ENCODE measurements around the gene ENKUR. TPM values are rescaled to one million over a fixed set of nuclear protein-coding genes. Genes with fewer than 3 reads are reported as not detected.

ENKUR gene
- total RNA-seq, 2 experiments from 2014 or later: not detected

DNA sequence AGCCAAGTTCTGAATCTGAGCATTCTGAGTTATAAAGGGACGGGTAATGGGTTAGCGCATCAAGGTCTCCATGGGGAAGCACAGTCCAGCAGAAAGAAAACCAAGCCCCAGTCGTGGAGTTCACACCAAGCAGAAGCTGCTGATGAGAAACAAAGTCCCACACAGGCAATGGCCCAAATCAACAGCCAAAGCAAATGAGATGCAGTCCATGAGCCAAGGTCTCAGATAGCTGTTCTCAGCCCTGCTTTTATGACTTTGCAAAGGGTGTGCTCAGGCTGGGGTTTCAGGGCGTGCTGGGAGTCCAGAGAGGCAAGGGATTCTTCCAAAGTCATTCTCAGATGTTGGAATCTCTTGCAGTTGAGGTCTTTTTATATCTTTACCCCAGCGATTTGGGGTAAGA is 32.5 kb upstream of the ENKUR start:
- TF ChIP-seq, protein P1, sequence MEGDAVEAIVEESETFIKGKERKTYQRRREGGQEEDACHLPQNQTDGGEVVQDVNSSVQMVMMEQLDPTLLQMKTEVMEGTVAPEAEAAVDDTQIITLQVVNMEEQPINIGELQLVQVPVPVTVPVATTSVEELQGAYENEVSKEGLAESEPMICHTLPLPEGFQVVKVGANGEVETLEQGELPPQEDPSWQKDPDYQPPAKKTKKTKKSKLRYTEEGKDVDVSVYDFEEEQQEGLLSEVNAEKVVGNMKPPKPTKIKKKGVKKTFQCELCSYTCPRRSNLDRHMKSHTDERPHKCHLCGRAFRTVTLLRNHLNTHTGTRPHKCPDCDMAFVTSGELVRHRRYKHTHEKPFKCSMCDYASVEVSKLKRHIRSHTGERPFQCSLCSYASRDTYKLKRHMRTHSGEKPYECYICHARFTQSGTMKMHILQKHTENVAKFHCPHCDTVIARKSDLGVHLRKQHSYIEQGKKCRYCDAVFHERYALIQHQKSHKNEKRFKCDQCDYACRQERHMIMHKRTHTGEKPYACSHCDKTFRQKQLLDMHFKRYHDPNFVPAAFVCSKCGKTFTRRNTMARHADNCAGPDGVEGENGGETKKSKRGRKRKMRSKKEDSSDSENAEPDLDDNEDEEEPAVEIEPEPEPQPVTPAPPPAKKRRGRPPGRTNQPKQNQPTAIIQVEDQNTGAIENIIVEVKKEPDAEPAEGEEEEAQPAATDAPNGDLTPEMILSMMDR (IDR thresholded peaks at IDR 0.05): no peak
- DNase-seq (no peak), ATAC-seq (ENCODE audit: poor library complexity) (no peak)
- H3K9me3 Mint-ChIP-seq: no peaks in the 10 kb centered on the region
- Histone ChIP-seq H3K9me3 (ENCODE audit: control insufficient read depth in 1 of 2, insufficient read depth in 1 of 2, low read length in 2 of 2) (no peaks in the 10 kb centered on the region), H3K27me3 (ENCODE audit: control insufficient read depth in 1 of 2, insufficient read depth in 2 of 2, low read length in 2 of 2) (peaks cover 4 to 6% of the 10 kb centered on the region in 2 experiments), H3K36me3 (ENCODE audit: insufficient read depth, low read length) (no peaks in the 10 kb centered on the region), H3K27ac (ENCODE audit: low read depth in 1 of 2, low read length in 2 of 2) (no peak overlapping the region), H3K4me3 (ENCODE audit: low read length) (no peak overlapping the region), H3K4me1 (ENCODE audit: insufficient read depth, low read length) (no peaks in the 10 kb centered on the region)
- ChIA-PET POLR2A (no interaction called here), CTCF (no interaction called here)
- no peak overlapping the region for H3K4me3 Mint-ChIP-seq
- intact Hi-C loops (cut with DNase I, micrococcal nuclease): no loop called here
- H3K27me3 Mint-ChIP-seq: peaks cover 44% of the 10 kb centered on the region
- no peaks in the 10 kb centered on the region for H3K4me1 Mint-ChIP-seq (ENCODE audit: low read depth)
- H3K36me3 Mint-ChIP-seq (ENCODE audit: low read depth): no peaks in the 10 kb centered on the region
- no peak overlapping the region for H3K27ac Mint-ChIP-seq

DNA sequence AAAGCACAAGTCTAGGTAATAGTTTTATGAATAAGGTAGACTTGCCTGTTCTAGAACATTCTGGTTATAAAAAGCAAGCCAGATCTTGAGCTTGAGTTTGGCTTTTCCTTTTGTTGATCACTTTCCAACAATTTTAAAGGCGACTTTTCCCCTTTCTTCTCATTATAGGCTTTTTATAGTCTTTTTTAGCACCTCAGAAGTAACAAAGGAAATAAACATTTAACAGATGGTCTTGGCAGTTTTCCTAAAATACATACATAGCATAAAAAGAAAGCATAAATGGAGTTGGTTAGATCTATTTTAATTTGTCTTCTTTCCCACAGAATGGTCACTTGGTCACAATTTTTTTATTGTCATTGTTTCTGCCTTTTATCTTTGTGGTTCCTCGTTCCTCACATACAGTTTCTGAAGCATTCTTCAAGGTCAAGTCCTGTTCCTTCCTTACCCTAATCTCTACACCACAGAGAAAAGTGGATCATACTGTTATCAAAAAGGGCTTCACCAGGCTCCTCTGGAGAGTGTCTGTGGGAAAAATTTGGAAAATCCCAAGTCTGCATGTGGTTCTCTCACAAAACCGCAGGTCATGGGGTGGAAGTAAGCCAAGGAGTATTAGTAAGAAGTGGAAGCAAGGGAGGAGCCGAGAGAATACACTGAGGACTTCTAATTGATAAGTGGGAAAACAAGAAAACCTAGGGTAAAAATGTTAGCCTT is 31.8 kb upstream of the ENKUR start:
- ChIA-PET POLR2A (no interaction called here), CTCF (no interaction called here)
- peaks cover 44% of the 10 kb centered on the region for H3K27me3 Mint-ChIP-seq
- Histone ChIP-seq H3K9me3 (ENCODE audit: control insufficient read depth in 1 of 2, insufficient read depth in 1 of 2, low read length in 2 of 2) (no peaks in the 10 kb centered on the region), H3K27ac (ENCODE audit: low read depth in 1 of 2, low read length in 2 of 2) (no peak overlapping the region), H3K4me1 (ENCODE audit: insufficient read depth, low read length) (no peaks in the 10 kb centered on the region), H3K4me3 (ENCODE audit: low read length) (no peak overlapping the region), H3K36me3 (ENCODE audit: insufficient read depth, low read length) (no peaks in the 10 kb centered on the region), H3K27me3 (ENCODE audit: control insufficient read depth in 1 of 2, insufficient read depth in 2 of 2, low read length in 2 of 2) (peaks cover 4 to 6% of the 10 kb centered on the region in 2 experiments)
- ATAC-seq (ENCODE audit: poor library complexity) (no peak), DNase-seq (no peak)
- H3K36me3 Mint-ChIP-seq (ENCODE audit: low read depth): no peaks in the 10 kb centered on the region
- intact Hi-C loops (cut with DNase I, micrococcal nuclease): no loop called here
- no peaks in the 10 kb centered on the region for H3K4me1 Mint-ChIP-seq (ENCODE audit: low read depth)
- H3K27ac Mint-ChIP-seq: no peak overlapping the region
- H3K9me3 Mint-ChIP-seq: no peaks in the 10 kb centered on the region
- no peak overlapping the region for H3K4me3 Mint-ChIP-seq
- TF ChIP-seq, protein P1 (IDR thresholded peaks at IDR 0.05): no peak

DNA sequence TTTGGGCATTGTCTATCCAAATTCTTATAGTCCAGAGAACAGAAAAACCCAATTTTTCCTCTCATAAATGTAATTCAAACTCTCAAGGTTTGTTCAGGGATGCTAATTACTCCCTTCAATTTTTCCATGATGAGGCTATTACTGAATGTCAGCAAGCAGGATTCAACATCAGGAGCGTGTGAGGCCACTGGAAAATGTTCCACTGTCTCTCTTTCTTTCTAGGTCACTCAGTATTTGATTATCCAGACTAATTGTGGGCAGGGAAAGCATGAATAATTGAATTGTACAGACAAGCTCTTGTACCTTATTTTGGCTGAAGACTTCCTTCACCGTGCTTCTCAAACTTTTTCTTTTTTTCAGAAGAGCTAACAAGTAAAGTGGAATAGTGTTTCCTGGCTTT is 31.1 kb upstream of the ENKUR start:
- Mint-ChIP-seq H3K4me3 (no peak overlapping the region), H3K4me1 (ENCODE audit: low read depth) (no peaks in the 10 kb centered on the region), H3K27me3 (peaks cover 44% of the 10 kb centered on the region), H3K27ac (no peak overlapping the region), H3K9me3 (no peaks in the 10 kb centered on the region), H3K36me3 (ENCODE audit: low read depth) (no peaks in the 10 kb centered on the region)
- POLR2A ChIA-PET: no interaction called here
- CTCF ChIA-PET: no interaction called here
- intact Hi-C loops (cut with DNase I, micrococcal nuclease): no loop called here
- DNase-seq (no peak), ATAC-seq (ENCODE audit: poor library complexity) (no peak)
- Histone ChIP-seq H3K9me3 (ENCODE audit: control insufficient read depth in 1 of 2, insufficient read depth in 1 of 2, low read length in 2 of 2) (no peaks in the 10 kb centered on the region), H3K4me3 (ENCODE audit: low read length) (no peak overlapping the region), H3K27me3 (ENCODE audit: control insufficient read depth in 1 of 2, insufficient read depth in 2 of 2, low read length in 2 of 2) (peaks cover 4 to 6% of the 10 kb centered on the region in 2 experiments), H3K36me3 (ENCODE audit: insufficient read depth, low read length) (no peaks in the 10 kb centered on the region), H3K27ac (ENCODE audit: low read depth in 1 of 2, low read length in 2 of 2) (no peak overlapping the region), H3K4me1 (ENCODE audit: insufficient read depth, low read length) (no peaks in the 10 kb centered on the region)
- TF ChIP-seq, protein P1 (IDR thresholded peaks at IDR 0.05): no peak

Data from CD4-positive, alpha-beta T cell (primary cell).